ENCODE measurements around the gene ALPL. TPM values are rescaled to one million over a fixed set of nuclear protein-coding genes. Genes with fewer than 3 reads are reported as not detected.

ALPL gene
- total and polyA plus RNA-seq, 9 of the 15 experiments (the other 6 are each of a cell fraction or from before 2014, with no cell fraction given) = 0.04 to 0.38 (median 0.18) TPM; not detected in 4

DNA sequence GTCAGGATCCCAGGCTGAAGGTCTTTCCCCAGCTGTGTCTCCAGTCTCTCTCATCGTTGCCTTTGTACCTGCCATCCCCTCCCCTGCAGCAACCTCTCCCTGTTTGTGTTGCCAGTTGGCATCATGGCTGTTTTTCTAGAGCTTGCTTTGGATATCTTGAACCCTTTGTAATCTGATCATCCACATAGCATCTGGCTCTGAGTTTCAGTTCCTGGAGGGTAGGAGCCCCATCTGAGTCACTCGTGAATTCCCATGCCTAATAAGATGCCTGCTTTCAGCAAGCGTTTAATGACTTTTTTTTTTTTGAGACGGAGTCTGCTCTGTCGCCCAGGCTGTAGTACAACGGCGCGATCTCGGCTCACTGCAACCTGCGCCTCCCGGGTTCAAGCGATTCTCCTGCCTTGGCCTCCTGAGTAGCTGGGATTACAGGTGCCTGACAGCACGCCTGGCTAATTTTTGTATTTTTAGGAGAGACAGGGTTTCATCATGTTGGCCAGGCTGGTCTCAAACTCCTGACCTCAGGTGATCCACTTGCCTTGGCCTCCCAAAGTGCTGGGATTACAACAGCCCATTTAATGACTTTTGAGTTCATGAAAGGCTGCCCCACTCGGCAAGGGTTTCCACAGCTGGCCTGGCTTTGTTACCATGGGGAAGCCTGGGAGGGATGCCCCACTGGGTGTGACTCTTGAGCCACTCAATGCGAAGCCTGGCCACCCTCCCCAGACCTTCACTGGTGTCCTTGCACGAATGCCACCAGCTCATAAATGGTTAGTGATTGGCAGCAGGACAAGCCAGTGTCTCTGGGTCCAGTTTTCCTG, 11.9 kb downstream of the ALPL start:
- Histone ChIP-seq H3K79me2 (ENCODE audit: control insufficient read depth, insufficient read depth, low read length) (no peaks in the 10 kb centered on the region), H2AFZ (ENCODE audit: low read depth, low read length) (no peak overlapping the region), H3K4me2 (ENCODE audit: insufficient read depth, low read length) (no peak overlapping the region), H3K4me1 (replicated peaks in 1 of 2; ENCODE audit: control insufficient read depth in 2 of 2, insufficient read depth in 2 of 2, low read length in 2 of 2) (no peaks in the 10 kb centered on the region), H3K9me3 (replicated peaks; ENCODE audit: control insufficient read depth, insufficient read depth, low read depth, low read length) (no peaks in the 10 kb centered on the region), H3K4me3 (no peak overlapping the region), H3K36me3 (ENCODE audit: control insufficient read depth, insufficient read depth, low read length) (no peaks in the 10 kb centered on the region), H3K27me3 (ENCODE audit: control insufficient read depth in 2 of 2, insufficient read depth in 2 of 2, low read length in 2 of 2) (peaks cover 27 to 65% of the 10 kb centered on the region in 2 experiments; a peak in 4 of 5 replicates), H3K9me1 (ENCODE audit: control insufficient read depth, insufficient read depth, low read length) (no peaks in the 10 kb centered on the region), H3K27ac (ENCODE audit: extremely low read depth, low read depth, low read length) (no peak overlapping the region), H3K9ac (ENCODE audit: insufficient read depth in 1 of 2, low read depth in 2 of 2, low read length in 2 of 2) (no peak overlapping the region), H4K20me1 (replicated peaks; ENCODE audit: control insufficient read depth, insufficient read depth, low read length) (peaks cover 3% of the 10 kb centered on the region; the same call in 1 of the 2 replicates)
- no peak for ATAC-seq
- in situ Hi-C loops (cut with MboI) (loop anchor here (25.0 kb wide), 1 partner anchor 141 kb away; the partner anchor contains the start of gene RAP1GAP), intact Hi-C loops (cut with micrococcal nuclease) (no loop called here)
- TF ChIP-seq TAF15 (IDR thresholded peaks at IDR 0.05; ENCODE audit: low read depth, low read length) (no peak), KDM4B (IDR thresholded peaks at IDR 0.05; ENCODE audit: borderline replicate concordance in 2 of 2, low read depth in 1 of 2) (no peak), CBX2 (IDR thresholded peaks at IDR 0.05; ENCODE audit: insufficient read depth, low read length, poor library complexity, severe bottlenecking) (no peak), SMARCC2 (IDR thresholded peaks at IDR 0.05; ENCODE audit: low read depth) (no peak), ZEB2 (IDR thresholded peaks at IDR 0.05) (no peak), SIN3A (IDR thresholded peaks at IDR 0.05; ENCODE audit: borderline replicate concordance in 2 of 2, control insufficient read depth in 1 of 2, low read depth in 2 of 2, low read length in 2 of 2) (no peak)
- TF ChIP-seq, protein P1, sequence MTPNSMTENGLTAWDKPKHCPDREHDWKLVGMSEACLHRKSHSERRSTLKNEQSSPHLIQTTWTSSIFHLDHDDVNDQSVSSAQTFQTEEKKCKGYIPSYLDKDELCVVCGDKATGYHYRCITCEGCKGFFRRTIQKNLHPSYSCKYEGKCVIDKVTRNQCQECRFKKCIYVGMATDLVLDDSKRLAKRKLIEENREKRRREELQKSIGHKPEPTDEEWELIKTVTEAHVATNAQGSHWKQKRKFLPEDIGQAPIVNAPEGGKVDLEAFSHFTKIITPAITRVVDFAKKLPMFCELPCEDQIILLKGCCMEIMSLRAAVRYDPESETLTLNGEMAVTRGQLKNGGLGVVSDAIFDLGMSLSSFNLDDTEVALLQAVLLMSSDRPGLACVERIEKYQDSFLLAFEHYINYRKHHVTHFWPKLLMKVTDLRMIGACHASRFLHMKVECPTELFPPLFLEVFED (CRISPR knock-in tag; conservative IDR thresholded peaks at IDR 0.05) = no peak
- FAIRE-seq = no peak
- 29% methylated on average over 16 of the region's 16 CpGs for WGBS (ENCODE audit: insufficient coverage, low coverage, missing lambda C conversion rate)
- POLR2A ChIA-PET = interaction anchor here (0.8 to 1.7 kb wide), 3 partner anchors 10 to 31 kb away, joined by 3 to 5 read pairs (median 4); no protein-coding TSS in a partner anchor
- CTCF ChIA-PET (ENCODE audit: low intra/inter-chr PET ratio) = interaction anchor here (1.0 kb wide), 1 partner anchor 14 kb away, joined by 4 read pairs; no protein-coding TSS in a partner anchor
- DNase-seq (ENCODE audit: extremely low read depth in 1 of 4, low spot score in 3 of 4) = no peak
- no TSS peak for BruUV-seq (replicated peaks)
